ENCODE data around the gene BCAR3.

The BCAR3 gene

DNA sequence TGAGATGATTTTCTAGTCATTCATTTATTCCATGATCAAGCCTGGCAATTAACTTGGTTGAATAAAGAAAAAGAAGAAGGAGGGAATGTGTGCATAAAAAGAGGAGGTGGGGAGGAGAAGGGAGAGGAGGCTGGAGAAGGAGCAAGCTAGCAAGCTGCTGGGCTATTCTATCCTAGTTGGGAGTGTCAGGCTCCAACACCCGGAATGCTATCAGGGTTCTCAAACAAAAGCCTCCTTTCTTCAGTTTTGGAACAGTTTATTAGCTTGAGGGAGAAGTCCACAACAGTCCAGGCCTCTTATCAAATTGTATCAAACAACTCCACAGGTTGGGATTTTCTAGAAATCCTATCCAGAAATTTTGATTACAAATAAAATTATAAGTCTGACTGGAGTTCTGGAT lies 80.0 kb downstream of the BCAR3 start:
- Histone ChIP-seq H3K4me1 (ENCODE audit: insufficient read depth, low read length) (peaks cover 5% of the 10 kb centered on the region; the same call in 1 of the 2 replicates), H3K27ac (ENCODE audit: low read depth, low read length) (no peak overlapping the region)
- WGBS: 88% methylated on average over 1 of the region's 1 CpG

DNA sequence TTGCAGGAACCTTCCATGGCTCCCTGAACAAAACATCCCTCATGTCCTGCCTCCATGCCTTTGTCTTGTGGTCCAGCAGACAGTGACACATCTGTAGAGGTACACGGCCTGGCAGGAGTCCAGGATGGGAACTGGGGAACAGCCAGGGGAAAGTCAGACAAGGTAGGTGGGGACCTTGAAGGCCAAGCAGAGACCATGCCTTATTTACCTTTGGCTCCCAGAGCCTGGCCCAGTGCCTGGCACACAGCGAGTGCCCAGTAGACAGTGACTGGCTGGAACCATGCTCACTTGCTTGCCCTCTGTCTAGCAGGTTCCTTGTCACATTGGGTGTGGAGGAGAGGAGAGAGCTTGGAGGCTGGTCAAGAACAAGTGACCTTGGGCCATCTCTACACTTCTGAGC lies 81.0 kb downstream of the BCAR3 start:
- Histone ChIP-seq H3K4me3 (ENCODE audit: low read length) (no peak overlapping the region), H3K27ac (ENCODE audit: low read depth, low read length) (no peak overlapping the region), H3K4me1 (ENCODE audit: insufficient read depth, low read length) (peaks cover 10% of the 10 kb centered on the region), H3K27me3 (ENCODE audit: insufficient read depth, low read length) (no peaks in the 10 kb centered on the region), H3K9me3 (ENCODE audit: insufficient read depth, low read depth, low read length) (no peaks in the 10 kb centered on the region), H3K9ac (ENCODE audit: low read depth, low read length) (no peak overlapping the region), H3K36me3 (ENCODE audit: insufficient read depth, low read length) (no peaks in the 10 kb centered on the region)
- 97% methylated on average over 2 of the region's 2 CpGs for WGBS

More for the DNA sequence above, 80.0 kb downstream of the BCAR3 start:
- H3K27me3 ChIP-seq (ENCODE audit: insufficient read depth, low read length): no peaks in the 10 kb centered on the region
- no peaks in the 10 kb centered on the region for H3K36me3 ChIP-seq (ENCODE audit: insufficient read depth, low read length)
- H3K9ac ChIP-seq (ENCODE audit: low read depth, low read length): no peak overlapping the region
- no peak overlapping the region for H3K4me3 ChIP-seq (ENCODE audit: low read length)
- H3K9me3 ChIP-seq (ENCODE audit: insufficient read depth, low read depth, low read length): no peaks in the 10 kb centered on the region

- WGBS: 90% methylated on average over 6 of the region's 6 CpGs
- no peaks in the 10 kb centered on the region for H3K36me3 ChIP-seq (ENCODE audit: insufficient read depth, low read length)
Measured at GRCh38 chr1:93599479-93599878, 82.2 kb downstream of the BCAR3 start.

GRCh38 chr1:93598861-93599439 lies 82.7 kb downstream of the BCAR3 start:
- Histone ChIP-seq H3K9me3 (ENCODE audit: insufficient read depth, low read depth, low read length) (no peaks in the 10 kb centered on the region), H3K36me3 (ENCODE audit: insufficient read depth, low read length) (no peaks in the 10 kb centered on the region), H3K9ac (ENCODE audit: low read depth, low read length) (no peak overlapping the region), H3K4me3 (ENCODE audit: low read length) (no peak overlapping the region), H3K27me3 (ENCODE audit: insufficient read depth, low read length) (no peaks in the 10 kb centered on the region), H3K4me1 (ENCODE audit: insufficient read depth, low read length) (peaks cover 23% of the 10 kb centered on the region), H3K27ac (ENCODE audit: low read depth, low read length) (no peak overlapping the region)
- 93% methylated on average over 6 of the region's 7 CpGs for WGBS

More at GRCh38 chr1:93599479-93599878, 82.2 kb downstream of the BCAR3 start:
- Histone ChIP-seq H3K4me1 (ENCODE audit: insufficient read depth, low read length) (peaks cover 17% of the 10 kb centered on the region), H3K27ac (ENCODE audit: low read depth, low read length) (no peak overlapping the region), H3K27me3 (ENCODE audit: insufficient read depth, low read length) (no peaks in the 10 kb centered on the region), H3K9me3 (ENCODE audit: insufficient read depth, low read depth, low read length) (no peaks in the 10 kb centered on the region), H3K9ac (ENCODE audit: low read depth, low read length) (no peak overlapping the region), H3K4me3 (ENCODE audit: low read length) (no peak overlapping the region)

DNA sequence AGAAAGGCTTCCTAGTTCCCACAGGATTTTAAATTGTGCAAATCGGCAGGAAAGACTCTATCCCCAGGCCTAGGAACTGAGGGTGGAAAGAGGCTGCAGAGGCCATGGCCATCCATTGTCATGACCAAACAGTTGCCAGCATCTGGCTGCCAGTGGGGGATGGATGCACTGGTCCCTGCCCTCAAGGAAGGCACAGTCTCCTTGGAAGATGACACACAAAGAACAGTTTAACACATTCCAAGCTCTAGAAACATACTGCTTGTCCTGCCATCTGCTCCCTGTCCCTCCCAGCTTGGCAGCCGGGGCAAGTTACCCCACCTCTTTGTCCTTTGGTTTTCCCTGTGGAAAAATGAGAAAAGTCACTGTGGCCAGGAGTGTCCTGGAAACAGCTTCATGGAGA lies 83.2 kb downstream of the BCAR3 start:
- Histone ChIP-seq H3K36me3 (ENCODE audit: insufficient read depth, low read length) (no peaks in the 10 kb centered on the region), H3K27ac (ENCODE audit: low read depth, low read length) (no peak overlapping the region)
- WGBS: 91% methylated on average over 2 of the region's 2 CpGs

DNA sequence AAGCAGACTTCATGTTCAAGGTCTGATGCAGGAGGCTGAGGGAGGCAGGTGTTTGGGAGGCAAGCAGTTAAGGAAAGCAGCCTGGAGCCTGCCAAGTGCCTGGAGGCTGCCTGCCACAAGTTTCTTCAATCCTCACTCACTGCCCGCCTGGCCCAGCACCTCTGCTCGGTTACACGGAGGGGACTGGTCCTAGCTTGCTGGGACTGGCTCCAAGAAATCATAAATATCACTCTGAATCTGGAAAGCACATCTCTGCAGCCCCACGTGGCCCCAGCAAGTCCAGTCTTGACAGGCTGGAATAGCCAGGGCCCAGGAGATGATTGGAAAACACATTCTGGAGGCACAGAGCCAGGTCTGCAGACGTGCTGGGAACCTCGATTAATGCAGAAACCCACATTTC lies 83.9 kb downstream of the BCAR3 start:
- 82% methylated on average over 6 of the region's 6 CpGs for WGBS
- Histone ChIP-seq H3K9ac (ENCODE audit: low read depth, low read length) (no peak overlapping the region), H3K9me3 (ENCODE audit: insufficient read depth, low read depth, low read length) (no peaks in the 10 kb centered on the region), H3K36me3 (ENCODE audit: insufficient read depth, low read length) (no peaks in the 10 kb centered on the region), H3K27ac (ENCODE audit: low read depth, low read length) (no peak overlapping the region), H3K4me1 (ENCODE audit: insufficient read depth, low read length) (peaks cover 28% of the 10 kb centered on the region), H3K4me3 (ENCODE audit: low read length) (no peak overlapping the region), H3K27me3 (ENCODE audit: insufficient read depth, low read length) (no peaks in the 10 kb centered on the region)

More for the DNA sequence above, 83.2 kb downstream of the BCAR3 start:
- Histone ChIP-seq H3K4me1 (ENCODE audit: insufficient read depth, low read length) (peaks cover 28% of the 10 kb centered on the region), H3K9me3 (ENCODE audit: insufficient read depth, low read depth, low read length) (no peaks in the 10 kb centered on the region), H3K9ac (ENCODE audit: low read depth, low read length) (no peak overlapping the region), H3K4me3 (ENCODE audit: low read length) (no peak overlapping the region), H3K27me3 (ENCODE audit: insufficient read depth, low read length) (no peaks in the 10 kb centered on the region)

- H3K27me3 ChIP-seq (ENCODE audit: insufficient read depth, low read length): no peaks in the 10 kb centered on the region
- no peak overlapping the region for H3K27ac ChIP-seq (ENCODE audit: low read depth, low read length)
- H3K4me3 ChIP-seq (ENCODE audit: low read length): no peak overlapping the region
- H3K4me1 ChIP-seq (ENCODE audit: insufficient read depth, low read length): peaks cover 28% of the 10 kb centered on the region
- H3K9me3 ChIP-seq (ENCODE audit: insufficient read depth, low read depth, low read length): no peaks in the 10 kb centered on the region
- no peaks in the 10 kb centered on the region for H3K36me3 ChIP-seq (ENCODE audit: insufficient read depth, low read length)
- no peak overlapping the region for H3K9ac ChIP-seq (ENCODE audit: low read depth, low read length)
- WGBS: 89% methylated on average over 4 of the region's 4 CpGs
Measured at GRCh38 chr1:93596329-93597089, 85.1 kb downstream of the BCAR3 start.

GRCh38 chr1:93595743-93596142 lies 85.9 kb downstream of the BCAR3 start:
- peaks cover under 1% of the 10 kb centered on the region; the same call in 1 of the 2 replicates for H3K36me3 ChIP-seq (ENCODE audit: insufficient read depth, low read length)
- no peak overlapping the region for H3K9ac ChIP-seq (ENCODE audit: low read depth, low read length)
- H3K9me3 ChIP-seq (ENCODE audit: insufficient read depth, low read depth, low read length): no peaks in the 10 kb centered on the region
- peaks cover 28% of the 10 kb centered on the region for H3K4me1 ChIP-seq (ENCODE audit: insufficient read depth, low read length)
- H3K4me3 ChIP-seq (ENCODE audit: low read length): no peak overlapping the region
- 89% methylated on average over 4 of the region's 4 CpGs for WGBS
- H3K27ac ChIP-seq (ENCODE audit: low read depth, low read length): no peak overlapping the region
- H3K27me3 ChIP-seq (ENCODE audit: insufficient read depth, low read length): no peaks in the 10 kb centered on the region

DNA sequence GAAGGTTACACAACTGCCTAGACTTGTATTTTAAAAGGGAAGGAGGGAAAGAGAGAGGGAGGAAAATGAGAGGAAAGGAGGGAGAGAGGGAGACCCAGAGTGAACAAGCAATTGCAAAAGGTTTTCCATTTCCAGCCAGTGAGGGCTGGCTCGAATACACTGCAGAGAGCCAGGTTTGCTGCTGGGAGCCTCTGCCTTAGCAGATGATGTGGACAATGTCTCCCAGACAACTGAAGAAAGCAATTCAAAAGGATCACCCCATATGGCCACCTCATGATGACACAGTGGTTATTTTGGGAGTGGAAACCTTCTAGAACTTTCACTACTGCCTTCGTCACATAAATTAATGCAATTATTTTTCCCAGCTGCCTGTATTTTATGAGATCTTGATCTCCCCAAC lies 86.4 kb downstream of the BCAR3 start:
- Histone ChIP-seq H3K36me3 (ENCODE audit: insufficient read depth, low read length) (peaks cover 6% of the 10 kb centered on the region), H3K9ac (ENCODE audit: low read depth, low read length) (no peak overlapping the region), H3K4me3 (ENCODE audit: low read length) (no peak overlapping the region), H3K27ac (ENCODE audit: low read depth, low read length) (no peak overlapping the region), H3K4me1 (ENCODE audit: insufficient read depth, low read length) (peaks cover 28% of the 10 kb centered on the region), H3K27me3 (ENCODE audit: insufficient read depth, low read length) (no peaks in the 10 kb centered on the region), H3K9me3 (ENCODE audit: insufficient read depth, low read depth, low read length) (no peaks in the 10 kb centered on the region)
- 86% methylated on average over 2 of the region's 2 CpGs for WGBS

DNA sequence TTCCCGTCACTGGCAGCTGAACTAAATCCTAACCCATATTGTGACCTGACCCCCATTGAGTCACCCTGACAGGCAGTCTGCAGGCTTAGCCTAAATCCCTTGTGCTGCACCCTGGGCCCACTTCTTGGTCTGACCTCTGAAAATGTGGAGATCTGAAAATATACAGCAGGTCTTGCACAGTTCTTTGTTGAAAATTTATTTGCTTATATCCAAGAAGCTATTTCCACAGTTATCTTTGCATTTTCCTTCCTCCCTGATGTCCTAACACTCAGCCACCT lies 87.1 kb downstream of the BCAR3 start:
- H3K36me3 ChIP-seq (ENCODE audit: insufficient read depth, low read length): peaks cover 13% of the 10 kb centered on the region
- H3K27ac ChIP-seq (ENCODE audit: low read depth, low read length): no peak overlapping the region
- no peak overlapping the region for H3K9ac ChIP-seq (ENCODE audit: low read depth, low read length)
- H3K27me3 ChIP-seq (ENCODE audit: insufficient read depth, low read length): no peaks in the 10 kb centered on the region
- no peaks in the 10 kb centered on the region for H3K9me3 ChIP-seq (ENCODE audit: insufficient read depth, low read depth, low read length)
- WGBS: 81% methylated on average over 1 of the region's 1 CpG
- peaks cover 28% of the 10 kb centered on the region for H3K4me1 ChIP-seq (ENCODE audit: insufficient read depth, low read length)
- no peak overlapping the region for H3K4me3 ChIP-seq (ENCODE audit: low read length)

- Histone ChIP-seq H3K4me1 (ENCODE audit: insufficient read depth, low read length) (peaks cover 28% of the 10 kb centered on the region), H3K27ac (ENCODE audit: low read depth, low read length) (no peak overlapping the region), H3K4me3 (ENCODE audit: low read length) (no peak overlapping the region), H3K9me3 (ENCODE audit: insufficient read depth, low read depth, low read length) (no peaks in the 10 kb centered on the region), H3K36me3 (ENCODE audit: insufficient read depth, low read length) (peaks cover 18% of the 10 kb centered on the region), H3K9ac (ENCODE audit: low read depth, low read length) (no peak overlapping the region), H3K27me3 (ENCODE audit: insufficient read depth, low read length) (no peaks in the 10 kb centered on the region)
- WGBS: 81% methylated on average over 13 of the region's 13 CpGs
Measured at GRCh38 chr1:93593854-93594602, 87.6 kb downstream of the BCAR3 start.

Measured in HUES64 (cell line).